Bronchial epithelial cell (primary cell): ENCODE data around the gene ADAM11. TPM values are rescaled to one million over a fixed set of nuclear protein-coding genes. Genes with fewer than 3 reads are reported as not detected.

Experiments
- DNase-seq: peaks from one replicate; pipeline ENCODE4 v3.0.0-alpha.2; 2010; ENCODE audit warnings: low read depth
- FAIRE-seq: peaks from 2 replicates; lab custom pipeline; 2011; peaks lifted over from hg19 to GRCh38; lab: Jason Lieb, UNC
- H3K27me3 ChIP-seq: 2 replicates; pipeline ENCODE4 v1.5.1; 2011; ENCODE audit warnings: low read length; ENCODE audit not compliant: control insufficient read depth, insufficient read depth
- H3K36me3 ChIP-seq: 2 replicates; pipeline ENCODE4 v1.5.1; 2011; ENCODE audit warnings: low read length; ENCODE audit not compliant: control insufficient read depth, insufficient read depth
- H3K4me3 ChIP-seq: 2 replicates; pipeline ENCODE4 v1.5.1; 2011; ENCODE audit warnings: mild to moderate bottlenecking, low read depth, low read length, control low read depth
- CTCF ChIP-seq: IDR thresholded peaks from 2 replicates; pipeline ENCODE4 v1.5.1; 2011; ENCODE audit warnings: mild to moderate bottlenecking, moderate library complexity, low read length, control low read depth, inconsistent platforms; ENCODE audit not compliant: insufficient read depth, severe bottlenecking
- total RNA-seq: library from RNA; depleted of rRNA; stranded (reverse); fragments of >200 nt; gene quantifications from 2 replicates; pipeline ENCODE4 v1.2.1, GENCODE V29; 2014

ADAM11 gene
- total RNA-seq, 1 donor from 2014 or later: 0.53 TPM

GRCh38 chr17:44760474-44761308, 1.9 kb downstream of the ADAM11 start:
- Histone ChIP-seq H3K4me3 (no peak overlapping the region), H3K36me3 (no peaks in the 10 kb centered on the region), H3K27me3 (peaks cover 28% of the 10 kb centered on the region)
- FAIRE-seq (peak; percentile 72), DNase-seq (no peak)
- no peak for TF ChIP-seq CTCF

- H3K27me3 ChIP-seq: peaks cover 37% of the 10 kb centered on the region
- no peaks in the 10 kb centered on the region for H3K36me3 ChIP-seq
- no peak for TF ChIP-seq CTCF
- peak; percentile 23 for FAIRE-seq
- H3K4me3 ChIP-seq: no peak overlapping the region
- DNase-seq: no peak
Measured at GRCh38 chr17:44761932-44762810, 3.4 kb downstream of the ADAM11 start.

GRCh38 chr17:44763170-44763569, 4.4 kb downstream of the ADAM11 start:
- DNase-seq (no peak), FAIRE-seq (no peak)
- no peak for TF ChIP-seq CTCF
- Histone ChIP-seq H3K36me3 (no peaks in the 10 kb centered on the region), H3K27me3 (peaks cover 27% of the 10 kb centered on the region), H3K4me3 (no peak overlapping the region)

GRCh38 chr17:44765965-44766364, 7.2 kb downstream of the ADAM11 start:
- Histone ChIP-seq H3K4me3 (no peak overlapping the region), H3K36me3 (no peaks in the 10 kb centered on the region), H3K27me3 (peaks cover 16% of the 10 kb centered on the region)
- no peak for FAIRE-seq
- no peak for DNase-seq
- no peak for TF ChIP-seq CTCF

- peaks cover 12% of the 10 kb centered on the region for H3K27me3 ChIP-seq
- H3K4me3 ChIP-seq: no peak overlapping the region
- FAIRE-seq (no peak), DNase-seq (no peak)
- H3K36me3 ChIP-seq: no peaks in the 10 kb centered on the region
- no peak for TF ChIP-seq CTCF
Measured at GRCh38 chr17:44766409-44767038, 7.7 kb downstream of the ADAM11 start.
